GM12892 (cell line): ENCODE measurements around the gene ALDH2.
"Not testable (repeated sequence)": the region's sequence is repeated elsewhere in the genome, so short reads cannot be mapped to it uniquely, and the experiment has no call there.

Source experiments
- POLR2A ChIP-seq: IDR thresholded peaks from 2 replicates; pipeline ENCODE4 v1.6.1; 2011; ENCODE audit warnings: low read depth, low read length, control low read depth
- POLR2AphosphoS5 ChIP-seq: IDR thresholded peaks from 2 replicates; pipeline ENCODE4 v1.6.1; 2011; ENCODE audit warnings: low read depth, low read length, control low read depth
- TAF1 ChIP-seq: IDR thresholded peaks from 2 replicates; pipeline ENCODE4 v1.6.1; 2011; ENCODE audit warnings: low read depth, mild to moderate bottlenecking, control low read depth, low read length, borderline replicate concordance

DNA sequence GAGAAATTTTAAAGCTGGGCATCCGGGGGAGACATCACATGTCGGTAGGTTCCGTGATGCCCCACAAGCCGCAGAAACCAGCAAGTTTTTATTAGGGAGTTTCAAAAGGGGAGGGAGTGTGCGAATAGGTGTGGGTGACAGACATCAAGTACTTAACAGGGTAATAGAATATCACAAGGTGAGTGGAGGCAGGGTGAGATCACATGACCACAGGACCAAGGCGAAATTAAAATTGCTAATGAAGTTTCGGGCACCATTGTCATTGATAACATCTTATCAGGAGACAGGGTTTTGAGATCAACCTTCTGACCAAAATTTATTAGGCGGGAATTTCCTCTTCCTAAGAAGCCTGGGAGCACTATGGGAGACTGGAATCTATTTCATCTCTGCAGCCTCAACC is 54.1 kb downstream of the ALDH2 start:
- TF ChIP-seq TAF1, POLR2AphosphoS5, POLR2A: not testable (repeated sequence)
